CD14-positive monocyte (primary cell): ENCODE data around the gene EGFR. TPM values are rescaled to one million over a fixed set of nuclear protein-coding genes. Genes with fewer than 3 reads are reported as not detected.

Experiments
- DNase-seq, 3 donors: peaks; one replicate each; pipeline ENCODE4 v3.0.0-alpha.2; 2011 to 2022
- H2AFZ ChIP-seq: 2 replicates; pipeline ENCODE4 v1.6.0; 2012; ENCODE audit warnings: mild to moderate bottlenecking, low read depth, low read length, inconsistent platforms; ENCODE audit not compliant: insufficient read depth, poor library complexity, severe bottlenecking
- H3K27ac ChIP-seq, 2 donors: 1 replicate in 1 of 2; 2 replicates in 1 of 2; pipeline ENCODE4 v1.5.1; 2012 to 2013; ENCODE audit warnings: low read length in 2 of 2, control low read depth in 1 of 2, inconsistent platforms in 1 of 2, low read depth in 1 of 2, mild to moderate bottlenecking in 1 of 2
- H3K27me3 ChIP-seq, 2 donors: one replicate each; pipeline versions ENCODE4 v1.6.0 to v1.6.1; 2011 to 2013; ENCODE audit warnings: low read length in 2 of 2; ENCODE audit not compliant: control insufficient read depth in 2 of 2, insufficient read depth in 2 of 2
- H3K36me3 ChIP-seq, 2 donors: replicated peaks in 1 of 2; 1 replicate in 1 of 2; 2 replicates in 1 of 2; pipeline versions ENCODE4 v1.5.1 to v1.6.1; 2012 to 2013; ENCODE audit warnings: low read length in 2 of 2, control low read depth in 1 of 2, inconsistent platforms in 1 of 2, mild to moderate bottlenecking in 1 of 2; ENCODE audit not compliant: insufficient read depth in 2 of 2, control insufficient read depth in 1 of 2
- H3K4me1 ChIP-seq, 2 donors: 1 replicate in 1 of 2; 2 replicates in 1 of 2; pipeline versions ENCODE4 v1.5.1 to v1.6.1; 2012 to 2013; ENCODE audit warnings: low read length in 2 of 2, control low read depth in 1 of 2, inconsistent platforms in 1 of 2, mild to moderate bottlenecking in 1 of 2, moderate library complexity in 1 of 2; ENCODE audit not compliant: insufficient read depth in 2 of 2, control insufficient read depth in 1 of 2
- H3K4me2 ChIP-seq: replicated peaks from 2 replicates; pipeline ENCODE3; 2012; ENCODE audit warnings: low read length, moderate library complexity, mild to moderate bottlenecking; ENCODE audit not compliant: poor library complexity, severe bottlenecking; ENCODE audit errors: extremely low read depth
- H3K4me3 ChIP-seq, 3 experiments: fragments of 200-600 bp in 1 of 3; sonication (generic) in 1 of 3; replicated peaks in 1 of 3; 1 replicate in 2 of 3; 2 replicates in 1 of 3; pipeline ENCODE4 v1.5.1; 2011 to 2013; ENCODE audit warnings: low read length in 3 of 3, mild to moderate bottlenecking in 3 of 3, control low read depth in 2 of 3, low read depth in 2 of 3, inconsistent platforms in 1 of 3, moderate library complexity in 1 of 3
- H3K79me2 ChIP-seq: 2 replicates; pipeline ENCODE4 v1.6.0; 2012; ENCODE audit warnings: mild to moderate bottlenecking, control low read depth, inconsistent platforms, low read length, moderate library complexity; ENCODE audit not compliant: insufficient read depth
- H3K9ac ChIP-seq: 2 replicates; pipeline ENCODE4 v1.6.0; 2017; ENCODE audit warnings: low read length, mild to moderate bottlenecking; ENCODE audit not compliant: insufficient read depth, poor library complexity, severe bottlenecking
- H3K9me3 ChIP-seq, 2 donors: replicated peaks in 1 of 2; 1 replicate in 1 of 2; 2 replicates in 1 of 2; pipeline versions ENCODE4 v1.5.1 to v1.6.1; 2012 to 2013; ENCODE audit warnings: low read length in 2 of 2, control low read depth in 1 of 2; ENCODE audit not compliant: control insufficient read depth in 1 of 2, insufficient read depth in 1 of 2
- H4K20me1 ChIP-seq: 2 replicates; pipeline ENCODE4 v1.6.0; 2012; ENCODE audit warnings: mild to moderate bottlenecking, low read length, control low read depth, moderate library complexity; ENCODE audit not compliant: insufficient read depth
- H3K27ac Mint-ChIP-seq, 7 donors: one replicate each; pipeline ENCODE4 v1.8.0; 2020; ENCODE audit warnings: mild to moderate bottlenecking in 7 of 7, mixed read lengths in 7 of 7, moderate library complexity in 6 of 7, inconsistent platforms in 2 of 7
- H3K27me3 Mint-ChIP-seq, 3 donors: one replicate each; pipeline ENCODE4 v1.8.0; 2021 to 2022; ENCODE audit warnings: low read depth in 3 of 3, mild to moderate bottlenecking in 3 of 3, mixed read lengths in 3 of 3, moderate library complexity in 3 of 3, inconsistent platforms in 1 of 3
- H3K36me3 Mint-ChIP-seq, 2 donors: one replicate each; pipeline ENCODE4 v1.8.0; 2020; ENCODE audit warnings: mixed read lengths in 2 of 2, inconsistent platforms in 1 of 2, mild to moderate bottlenecking in 1 of 2
- H3K4me1 Mint-ChIP-seq: one replicate; pipeline ENCODE4 v1.8.0; 2020; ENCODE audit warnings: mild to moderate bottlenecking, mixed read lengths
- H3K4me3 Mint-ChIP-seq, 2 donors: one replicate each; pipeline ENCODE4 v1.8.0; 2020; ENCODE audit warnings: mild to moderate bottlenecking in 2 of 2, mixed read lengths in 2 of 2, moderate library complexity in 1 of 2
- H3K9me3 Mint-ChIP-seq, 7 donors: one replicate each; pipeline ENCODE4 v1.8.0; 2020 to 2022; ENCODE audit warnings: mixed read lengths in 7 of 7, mild to moderate bottlenecking in 6 of 7, moderate library complexity in 6 of 7, inconsistent platforms in 2 of 7
- WGBS: methylation state at CpG from one replicate; pipeline ENCODE4 v1.1.5; 2013; ENCODE audit warnings: missing lambda C conversion rate; ENCODE audit not compliant: insufficient coverage; 5-methylcytosine and 5-hydroxymethylcytosine counted together
- intact Hi-C, 2 donors: fragments of 100-400 bp; cut with micrococcal nuclease; formaldehyde crosslinking; loops; one replicate each; pipeline versions ENCODE4 v1.15.0 to v1.15.1; 2023
- polyA plus RNA-seq, 3 donors: library from polyadenylated mRNA; depleted of rRNA in 1 of 3; unstranded in 2 of 3; stranded (reverse) in 1 of 3; fragments of 300-500 nt in 2 of 3; fragments of >200 nt in 1 of 3; fragmentation: Illumina TruSeq in 2 of 3; gene quantifications; 1 replicate in 2 of 3; 2 replicates in 1 of 3; pipeline ENCODE4 v1.2.3, GENCODE V29; 2012 to 2021
- TF ChIP-seq, protein P1 (sequence below): fragments of 200-600 bp; IDR thresholded peaks from one replicate; pipeline ENCODE4 v1.8.0; 2022; ENCODE audit warnings: antibody characterized with exemption, mild to moderate bottlenecking

The EGFR gene
- polyA plus RNA-seq, 3 donors, result not detected

DNA sequence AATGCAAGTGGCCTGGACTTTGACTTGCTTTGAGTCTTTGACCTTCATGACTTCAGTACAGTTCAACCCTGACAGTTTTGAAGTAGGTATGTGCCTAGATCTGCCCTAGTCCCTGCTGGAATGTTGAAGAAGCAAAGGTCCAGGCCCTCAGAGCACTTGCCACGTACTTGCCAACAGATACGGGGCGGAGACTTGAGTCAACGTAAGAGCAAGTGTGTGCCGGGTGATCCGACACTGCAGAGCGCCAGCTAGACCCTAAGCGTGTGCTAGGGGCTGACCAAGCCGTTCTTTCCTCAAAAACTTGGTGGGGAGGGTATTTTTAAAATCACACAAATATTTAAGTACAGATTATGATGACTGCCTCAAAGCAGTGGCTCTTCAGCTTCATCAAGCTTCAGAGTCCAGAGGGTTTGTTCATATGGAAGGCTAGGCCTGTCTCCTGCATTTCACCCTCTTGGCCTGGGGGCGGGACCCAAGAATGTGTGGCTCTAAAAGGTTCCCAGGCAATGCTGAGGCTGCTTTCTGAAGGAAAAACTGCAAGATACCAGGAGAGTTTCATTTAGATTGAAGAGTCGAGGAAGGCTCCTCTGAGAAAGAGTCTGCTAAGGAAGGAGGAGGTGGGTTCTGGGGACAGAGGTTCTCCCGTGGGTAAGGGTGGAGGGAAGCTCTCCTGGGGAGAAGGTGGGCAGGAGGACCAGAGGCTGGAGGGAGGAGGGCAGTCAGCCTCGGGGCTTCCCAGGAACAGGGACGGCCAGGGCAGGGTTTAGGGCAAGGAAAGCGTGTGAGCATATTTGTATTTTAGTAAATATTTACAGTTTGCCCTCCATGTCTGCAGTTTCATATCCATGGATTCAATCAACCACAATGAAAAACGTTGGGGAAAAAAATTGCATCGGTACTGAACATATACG lies 160.3 kb downstream of the EGFR start:
- peaks cover 0 to 5% (median 0%) of the 10 kb centered on the region in 7 donors for H3K9me3 Mint-ChIP-seq
- DNase-seq, result no peak
- peaks cover 1 to 5% (median 3%) of the 10 kb centered on the region in 3 donors for H3K27me3 Mint-ChIP-seq
- H2AFZ ChIP-seq, result no peak overlapping the region
- H3K27me3 ChIP-seq, result no peaks in the 10 kb centered on the region
- intact Hi-C loops, result no loop called here
- no peaks in the 10 kb centered on the region for H3K36me3 ChIP-seq
- no peak overlapping the region for H3K4me3 Mint-ChIP-seq
- no peaks in the 10 kb centered on the region for H3K4me1 Mint-ChIP-seq
- no peaks in the 10 kb centered on the region for H3K36me3 Mint-ChIP-seq
- H3K9ac ChIP-seq, result no peak overlapping the region
- no peaks in the 10 kb centered on the region for H3K4me1 ChIP-seq
- H3K4me3 ChIP-seq, result no peak overlapping the region
- no peak overlapping the region for H3K27ac ChIP-seq
- no peak overlapping the region for H3K4me2 ChIP-seq
- TF ChIP-seq, protein P1, sequence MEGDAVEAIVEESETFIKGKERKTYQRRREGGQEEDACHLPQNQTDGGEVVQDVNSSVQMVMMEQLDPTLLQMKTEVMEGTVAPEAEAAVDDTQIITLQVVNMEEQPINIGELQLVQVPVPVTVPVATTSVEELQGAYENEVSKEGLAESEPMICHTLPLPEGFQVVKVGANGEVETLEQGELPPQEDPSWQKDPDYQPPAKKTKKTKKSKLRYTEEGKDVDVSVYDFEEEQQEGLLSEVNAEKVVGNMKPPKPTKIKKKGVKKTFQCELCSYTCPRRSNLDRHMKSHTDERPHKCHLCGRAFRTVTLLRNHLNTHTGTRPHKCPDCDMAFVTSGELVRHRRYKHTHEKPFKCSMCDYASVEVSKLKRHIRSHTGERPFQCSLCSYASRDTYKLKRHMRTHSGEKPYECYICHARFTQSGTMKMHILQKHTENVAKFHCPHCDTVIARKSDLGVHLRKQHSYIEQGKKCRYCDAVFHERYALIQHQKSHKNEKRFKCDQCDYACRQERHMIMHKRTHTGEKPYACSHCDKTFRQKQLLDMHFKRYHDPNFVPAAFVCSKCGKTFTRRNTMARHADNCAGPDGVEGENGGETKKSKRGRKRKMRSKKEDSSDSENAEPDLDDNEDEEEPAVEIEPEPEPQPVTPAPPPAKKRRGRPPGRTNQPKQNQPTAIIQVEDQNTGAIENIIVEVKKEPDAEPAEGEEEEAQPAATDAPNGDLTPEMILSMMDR, result no peak
- H3K9me3 ChIP-seq, result no peaks in the 10 kb centered on the region
- H3K79me2 ChIP-seq, result no peaks in the 10 kb centered on the region
- H3K27ac Mint-ChIP-seq, result no peak overlapping the region
- 85% methylated on average over 7 of the region's 18 CpGs for WGBS
- no peaks in the 10 kb centered on the region for H4K20me1 ChIP-seq

DNA sequence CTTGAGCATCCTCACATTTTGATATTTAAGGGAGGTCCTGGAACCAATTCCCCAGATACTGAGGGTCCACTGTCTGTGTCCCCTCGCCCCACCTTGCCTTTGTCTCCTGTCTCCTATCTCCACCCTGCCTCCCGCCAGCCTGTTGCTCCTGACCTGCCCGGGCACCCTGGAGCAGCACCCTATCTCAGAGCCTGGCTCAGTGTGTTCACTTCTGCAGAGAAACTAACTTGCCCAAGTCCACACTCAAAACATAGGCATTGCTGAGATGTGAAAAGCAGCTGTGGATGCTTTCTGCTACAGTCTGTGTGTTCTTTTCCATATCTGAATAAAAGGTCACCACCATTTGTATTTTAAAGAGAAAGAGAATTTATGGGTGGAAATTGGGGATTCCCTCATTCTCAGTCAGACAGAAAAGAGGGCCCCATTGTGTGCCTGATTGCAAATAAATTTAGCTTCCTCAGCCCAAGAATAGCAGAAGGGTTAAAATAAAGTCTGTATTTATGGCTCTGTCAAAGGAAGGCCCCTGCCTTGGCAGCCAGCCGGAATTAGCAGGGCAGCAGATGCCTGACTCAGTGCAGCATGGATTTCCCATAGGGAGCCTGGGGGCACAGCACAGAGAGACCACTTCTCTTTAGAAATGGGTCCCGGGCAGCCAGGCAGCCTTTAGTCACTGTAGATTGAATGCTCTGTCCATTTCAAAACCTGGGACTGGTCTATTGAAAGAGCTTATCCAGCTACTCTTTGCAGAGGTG lies 161.3 kb downstream of the EGFR start:
- TF ChIP-seq, protein P1, result no peak
- H3K27me3 Mint-ChIP-seq, result peaks cover 1 to 5% (median 2%) of the 10 kb centered on the region in 3 donors
- no peak overlapping the region for H3K4me2 ChIP-seq
- no peak overlapping the region for H2AFZ ChIP-seq
- no peak overlapping the region for H3K4me3 ChIP-seq
- H3K79me2 ChIP-seq, result no peaks in the 10 kb centered on the region
- no peaks in the 10 kb centered on the region for H3K36me3 Mint-ChIP-seq
- no peaks in the 10 kb centered on the region for H3K27me3 ChIP-seq
- intact Hi-C loops, result no loop called here
- H3K4me1 ChIP-seq, result no peaks in the 10 kb centered on the region
- WGBS, result 54% methylated on average over 2 of the region's 5 CpGs
- no peak overlapping the region for H3K27ac Mint-ChIP-seq
- peaks cover 0 to 5% (median 0%) of the 10 kb centered on the region in 7 donors for H3K9me3 Mint-ChIP-seq
- no peaks in the 10 kb centered on the region for H3K4me1 Mint-ChIP-seq
- no peaks in the 10 kb centered on the region for H4K20me1 ChIP-seq
- H3K36me3 ChIP-seq, result no peaks in the 10 kb centered on the region
- H3K9ac ChIP-seq, result no peak overlapping the region
- DNase-seq, result no peak
- H3K4me3 Mint-ChIP-seq, result no peak overlapping the region
- no peak overlapping the region for H3K27ac ChIP-seq
- no peaks in the 10 kb centered on the region for H3K9me3 ChIP-seq
